HepG2 (cell line): ENCODE results near the gene GBA2.

Experiments
- CENPX ChIP-seq: sonication (generic); formaldehyde crosslinking; IDR thresholded peaks from 2 replicates; pipeline ENCODE4 v1.9.0; 2021; ENCODE audit warnings: mild to moderate bottlenecking, missing genetic modification reagents, moderate library complexity
- CREB1 ChIP-seq, 2 experiments: fragments of 450-650 bp in 1 of 2; IDR thresholded peaks; 2 replicates each; pipeline ENCODE4 v1.6.1; 2016 to 2017; ENCODE audit warnings: control low read depth in 1 of 2, mild to moderate bottlenecking in 1 of 2, missing compliant biosample characterization in 1 of 2, missing genetic modification characterization in 1 of 2
- HOXA3 ChIP-seq: sonication (generic); formaldehyde crosslinking; IDR thresholded peaks from 2 replicates; pipeline ENCODE4 v1.5.0; 2020; ENCODE audit warnings: missing genetic modification reagents
- NFIC ChIP-seq: IDR thresholded peaks from 2 replicates; pipeline ENCODE4 v1.6.1; 2012; ENCODE audit warnings: mild to moderate bottlenecking, low read length, inconsistent platforms
- POLR2A ChIP-seq, 2 experiments: IDR thresholded peaks; 2 replicates each; pipeline ENCODE4 v1.6.1; 2011; ENCODE audit warnings: low read depth in 2 of 2, low read length in 2 of 2, mild to moderate bottlenecking in 1 of 2, moderate library complexity in 1 of 2; ENCODE audit not compliant: insufficient read depth in 1 of 2
- POLR2AphosphoS5 ChIP-seq: IDR thresholded peaks from 2 replicates; pipeline ENCODE4 v1.6.1; 2012; ENCODE audit warnings: low read depth, low read length
- RELA ChIP-seq: sonication (generic); formaldehyde crosslinking; IDR thresholded peaks from 2 replicates; pipeline ENCODE4 v1.4.0; 2020; ENCODE audit warnings: missing genetic modification reagents
- ZNF101 ChIP-seq: sonication (generic); formaldehyde crosslinking; IDR thresholded peaks from 2 replicates; pipeline ENCODE4 v1.4.0; 2020; ENCODE audit warnings: mild to moderate bottlenecking, low read depth, missing genetic modification reagents, borderline replicate concordance
- ZNF883 ChIP-seq: sonication (generic); formaldehyde crosslinking; IDR thresholded peaks from 2 replicates; pipeline ENCODE4 v1.5.1; 2020; ENCODE audit warnings: mild to moderate bottlenecking, missing genetic modification reagents; ENCODE audit errors: not compliant biosample characterization
- TF ChIP-seq, protein P1 (sequence below): sonication (generic); formaldehyde crosslinking; IDR thresholded peaks from 2 replicates; pipeline ENCODE4 v1.9.0; 2021; ENCODE audit warnings: mild to moderate bottlenecking, missing genetic modification reagents
- TF ChIP-seq, protein P2 (sequence below): sonication (generic); formaldehyde crosslinking; IDR thresholded peaks from 2 replicates; pipeline ENCODE4 v1.5.0; 2020; ENCODE audit warnings: mild to moderate bottlenecking, missing genetic modification reagents, moderate library complexity

DNA sequence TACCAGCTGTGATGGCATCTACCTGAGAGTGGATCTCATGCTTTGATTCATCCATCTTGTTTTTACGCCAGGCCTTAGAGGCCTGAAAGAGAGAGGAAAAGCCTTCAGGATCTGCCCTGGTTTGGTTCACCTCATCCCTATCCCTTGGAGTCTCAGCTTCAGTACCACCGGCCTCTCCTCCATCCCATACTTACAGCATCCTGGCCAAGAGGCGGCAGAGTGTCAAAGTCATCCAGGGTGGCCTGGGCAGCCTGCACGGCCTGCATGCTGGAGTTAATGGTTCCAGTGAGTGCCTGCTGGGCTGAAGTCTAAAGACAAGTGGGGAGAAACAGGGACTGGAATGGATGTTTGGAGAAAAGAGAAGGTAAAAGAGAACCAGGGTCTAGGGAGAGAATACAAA, 29.5 kb downstream of the GBA2 start:
- no peak for TF ChIP-seq ZNF883 (CRISPR knock-in tag)
- TF ChIP-seq, protein P1, sequence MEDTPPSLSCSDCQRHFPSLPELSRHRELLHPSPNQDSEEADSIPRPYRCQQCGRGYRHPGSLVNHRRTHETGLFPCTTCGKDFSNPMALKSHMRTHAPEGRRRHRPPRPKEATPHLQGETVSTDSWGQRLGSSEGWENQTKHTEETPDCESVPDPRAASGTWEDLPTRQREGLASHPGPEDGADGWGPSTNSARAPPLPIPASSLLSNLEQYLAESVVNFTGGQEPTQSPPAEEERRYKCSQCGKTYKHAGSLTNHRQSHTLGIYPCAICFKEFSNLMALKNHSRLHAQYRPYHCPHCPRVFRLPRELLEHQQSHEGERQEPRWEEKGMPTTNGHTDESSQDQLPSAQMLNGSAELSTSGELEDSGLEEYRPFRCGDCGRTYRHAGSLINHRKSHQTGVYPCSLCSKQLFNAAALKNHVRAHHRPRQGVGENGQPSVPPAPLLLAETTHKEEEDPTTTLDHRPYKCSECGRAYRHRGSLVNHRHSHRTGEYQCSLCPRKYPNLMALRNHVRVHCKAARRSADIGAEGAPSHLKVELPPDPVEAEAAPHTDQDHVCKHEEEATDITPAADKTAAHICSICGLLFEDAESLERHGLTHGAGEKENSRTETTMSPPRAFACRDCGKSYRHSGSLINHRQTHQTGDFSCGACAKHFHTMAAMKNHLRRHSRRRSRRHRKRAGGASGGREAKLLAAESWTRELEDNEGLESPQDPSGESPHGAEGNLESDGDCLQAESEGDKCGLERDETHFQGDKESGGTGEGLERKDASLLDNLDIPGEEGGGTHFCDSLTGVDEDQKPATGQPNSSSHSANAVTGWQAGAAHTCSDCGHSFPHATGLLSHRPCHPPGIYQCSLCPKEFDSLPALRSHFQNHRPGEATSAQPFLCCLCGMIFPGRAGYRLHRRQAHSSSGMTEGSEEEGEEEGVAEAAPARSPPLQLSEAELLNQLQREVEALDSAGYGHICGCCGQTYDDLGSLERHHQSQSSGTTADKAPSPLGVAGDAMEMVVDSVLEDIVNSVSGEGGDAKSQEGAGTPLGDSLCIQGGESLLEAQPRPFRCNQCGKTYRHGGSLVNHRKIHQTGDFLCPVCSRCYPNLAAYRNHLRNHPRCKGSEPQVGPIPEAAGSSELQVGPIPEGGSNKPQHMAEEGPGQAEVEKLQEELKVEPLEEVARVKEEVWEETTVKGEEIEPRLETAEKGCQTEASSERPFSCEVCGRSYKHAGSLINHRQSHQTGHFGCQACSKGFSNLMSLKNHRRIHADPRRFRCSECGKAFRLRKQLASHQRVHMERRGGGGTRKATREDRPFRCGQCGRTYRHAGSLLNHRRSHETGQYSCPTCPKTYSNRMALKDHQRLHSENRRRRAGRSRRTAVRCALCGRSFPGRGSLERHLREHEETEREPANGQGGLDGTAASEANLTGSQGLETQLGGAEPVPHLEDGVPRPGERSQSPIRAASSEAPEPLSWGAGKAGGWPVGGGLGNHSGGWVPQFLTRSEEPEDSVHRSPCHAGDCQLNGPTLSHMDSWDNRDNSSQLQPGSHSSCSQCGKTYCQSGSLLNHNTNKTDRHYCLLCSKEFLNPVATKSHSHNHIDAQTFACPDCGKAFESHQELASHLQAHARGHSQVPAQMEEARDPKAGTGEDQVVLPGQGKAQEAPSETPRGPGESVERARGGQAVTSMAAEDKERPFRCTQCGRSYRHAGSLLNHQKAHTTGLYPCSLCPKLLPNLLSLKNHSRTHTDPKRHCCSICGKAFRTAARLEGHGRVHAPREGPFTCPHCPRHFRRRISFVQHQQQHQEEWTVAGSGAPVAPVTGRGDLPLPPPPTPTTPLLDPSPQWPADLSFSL = no peak
- TF ChIP-seq CENPX (CRISPR knock-in tag) = no peak
- TF ChIP-seq RELA = no peak
- no peak for TF ChIP-seq HOXA3 (CRISPR knock-in tag)
- TF ChIP-seq CREB1 (IDR thresholded peaks at IDR 0.05) = no peak
- TF ChIP-seq CREB1 (CRISPR knock-in tag; IDR thresholded peaks at IDR 0.05) = no peak
- TF ChIP-seq, protein P2, sequence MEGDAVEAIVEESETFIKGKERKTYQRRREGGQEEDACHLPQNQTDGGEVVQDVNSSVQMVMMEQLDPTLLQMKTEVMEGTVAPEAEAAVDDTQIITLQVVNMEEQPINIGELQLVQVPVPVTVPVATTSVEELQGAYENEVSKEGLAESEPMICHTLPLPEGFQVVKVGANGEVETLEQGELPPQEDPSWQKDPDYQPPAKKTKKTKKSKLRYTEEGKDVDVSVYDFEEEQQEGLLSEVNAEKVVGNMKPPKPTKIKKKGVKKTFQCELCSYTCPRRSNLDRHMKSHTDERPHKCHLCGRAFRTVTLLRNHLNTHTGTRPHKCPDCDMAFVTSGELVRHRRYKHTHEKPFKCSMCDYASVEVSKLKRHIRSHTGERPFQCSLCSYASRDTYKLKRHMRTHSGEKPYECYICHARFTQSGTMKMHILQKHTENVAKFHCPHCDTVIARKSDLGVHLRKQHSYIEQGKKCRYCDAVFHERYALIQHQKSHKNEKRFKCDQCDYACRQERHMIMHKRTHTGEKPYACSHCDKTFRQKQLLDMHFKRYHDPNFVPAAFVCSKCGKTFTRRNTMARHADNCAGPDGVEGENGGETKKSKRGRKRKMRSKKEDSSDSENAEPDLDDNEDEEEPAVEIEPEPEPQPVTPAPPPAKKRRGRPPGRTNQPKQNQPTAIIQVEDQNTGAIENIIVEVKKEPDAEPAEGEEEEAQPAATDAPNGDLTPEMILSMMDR = no peak
- TF ChIP-seq NFIC = no peak
- TF ChIP-seq POLR2A (IDR thresholded peaks at IDR 0.05; ENCODE audit: insufficient read depth in 1 of 2, low read depth in 2 of 2, low read length in 2 of 2) = no peak
- TF ChIP-seq POLR2AphosphoS5 = no peak
- TF ChIP-seq ZNF101 (CRISPR knock-in tag) = no peak
